ENCODE data around the gene KCNMA1. TPM values are rescaled to one million over a fixed set of nuclear protein-coding genes. Genes with fewer than 3 reads are reported as not detected.

KCNMA1 gene
- total RNA-seq, 1 experiment from 2014 or later, result 0.45 TPM

DNA sequence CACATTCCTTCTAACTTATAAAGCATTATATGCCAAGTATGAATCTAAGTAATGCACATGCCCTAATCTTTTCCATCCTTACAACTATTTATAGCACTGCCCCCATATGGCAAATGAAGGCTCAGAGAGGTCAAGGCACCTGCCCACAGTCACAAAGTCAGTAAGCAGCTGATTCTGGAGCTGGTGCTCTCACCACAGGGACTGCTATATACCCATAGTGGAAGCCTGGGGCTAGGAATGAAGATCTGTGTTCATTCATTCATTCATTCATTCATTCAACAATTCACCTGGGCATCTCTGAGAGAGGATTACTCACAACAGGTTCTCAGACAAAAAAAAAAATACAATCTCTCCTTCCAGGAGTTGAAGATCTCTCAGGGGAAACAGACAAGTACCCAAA is 213.4 kb downstream of the KCNMA1 start:
- Mint-ChIP-seq H3K27me3 (ENCODE audit: unreplicated experiment) (peaks cover 79% of the 10 kb centered on the region), H3K36me3 (ENCODE audit: insufficient read depth, unreplicated experiment) (no peaks in the 10 kb centered on the region), H3K9me3 (ENCODE audit: low read depth, unreplicated experiment) (no peaks in the 10 kb centered on the region), H3K4me1 (ENCODE audit: low read depth, unreplicated experiment) (no peaks in the 10 kb centered on the region), H3K27ac (ENCODE audit: unreplicated experiment) (no peak overlapping the region), H3K4me3 (ENCODE audit: low read depth, unreplicated experiment) (no peak overlapping the region)
- TF ChIP-seq, protein P1, sequence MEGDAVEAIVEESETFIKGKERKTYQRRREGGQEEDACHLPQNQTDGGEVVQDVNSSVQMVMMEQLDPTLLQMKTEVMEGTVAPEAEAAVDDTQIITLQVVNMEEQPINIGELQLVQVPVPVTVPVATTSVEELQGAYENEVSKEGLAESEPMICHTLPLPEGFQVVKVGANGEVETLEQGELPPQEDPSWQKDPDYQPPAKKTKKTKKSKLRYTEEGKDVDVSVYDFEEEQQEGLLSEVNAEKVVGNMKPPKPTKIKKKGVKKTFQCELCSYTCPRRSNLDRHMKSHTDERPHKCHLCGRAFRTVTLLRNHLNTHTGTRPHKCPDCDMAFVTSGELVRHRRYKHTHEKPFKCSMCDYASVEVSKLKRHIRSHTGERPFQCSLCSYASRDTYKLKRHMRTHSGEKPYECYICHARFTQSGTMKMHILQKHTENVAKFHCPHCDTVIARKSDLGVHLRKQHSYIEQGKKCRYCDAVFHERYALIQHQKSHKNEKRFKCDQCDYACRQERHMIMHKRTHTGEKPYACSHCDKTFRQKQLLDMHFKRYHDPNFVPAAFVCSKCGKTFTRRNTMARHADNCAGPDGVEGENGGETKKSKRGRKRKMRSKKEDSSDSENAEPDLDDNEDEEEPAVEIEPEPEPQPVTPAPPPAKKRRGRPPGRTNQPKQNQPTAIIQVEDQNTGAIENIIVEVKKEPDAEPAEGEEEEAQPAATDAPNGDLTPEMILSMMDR (IDR thresholded peaks at IDR 0.05; ENCODE audit: unreplicated experiment), result no peak
- intact Hi-C loops (cut with micrococcal nuclease; ENCODE audit: unreplicated experiment), result no loop called here
- no TSS peak for BruUV-seq (replicated peaks)
- CTCF ChIA-PET, result no interaction called here
- no peak for DNase-seq

DNA sequence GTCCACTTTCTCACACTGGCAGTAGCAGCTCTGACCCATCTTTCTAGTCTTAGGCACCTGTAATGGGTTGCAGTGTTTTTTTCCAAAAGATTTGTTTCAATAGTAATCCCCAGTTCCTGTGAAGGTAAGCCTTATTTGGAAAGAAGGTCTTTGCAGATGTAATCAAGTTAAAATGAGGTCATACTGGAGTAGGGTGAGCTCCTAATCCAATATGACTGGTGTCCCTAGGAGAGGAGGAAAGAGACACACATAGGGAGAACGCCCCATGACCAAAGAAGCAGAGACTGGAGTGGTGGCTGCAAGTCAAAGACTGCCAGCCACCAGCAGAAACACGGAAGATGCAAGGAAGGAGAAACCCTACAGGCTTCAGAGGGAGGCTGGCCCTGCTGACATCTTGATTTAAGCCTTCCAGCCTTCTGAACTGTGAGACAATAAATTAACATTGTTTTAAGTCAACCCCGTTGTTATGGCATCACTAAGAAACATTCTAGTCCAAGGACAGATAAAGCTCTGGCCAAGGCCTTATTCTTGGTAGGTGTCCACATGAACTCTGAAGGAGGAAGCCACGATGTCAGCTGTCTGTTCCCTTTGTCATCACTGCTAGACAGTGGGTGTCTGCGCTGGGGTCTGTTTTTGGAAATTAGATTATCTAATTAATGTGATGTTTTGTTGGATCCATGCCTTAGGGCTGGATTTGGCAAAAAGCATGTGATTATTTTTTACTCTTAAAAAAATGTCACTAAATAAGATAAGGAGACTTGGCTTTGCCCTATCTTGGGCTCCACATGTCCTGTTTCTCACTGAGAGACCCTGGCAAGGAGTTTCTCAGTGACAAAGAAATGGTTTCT is 214.9 kb downstream of the KCNMA1 start:
- H3K4me1 Mint-ChIP-seq (ENCODE audit: low read depth, unreplicated experiment), result no peaks in the 10 kb centered on the region
- no TSS peak for BruUV-seq (replicated peaks)
- TF ChIP-seq, protein P1 (IDR thresholded peaks at IDR 0.05; ENCODE audit: unreplicated experiment), result no peak
- H3K9me3 Mint-ChIP-seq (ENCODE audit: low read depth, unreplicated experiment), result no peaks in the 10 kb centered on the region
- no peak for DNase-seq
- peaks cover 79% of the 10 kb centered on the region for H3K27me3 Mint-ChIP-seq (ENCODE audit: unreplicated experiment)
- no peaks in the 10 kb centered on the region for H3K36me3 Mint-ChIP-seq (ENCODE audit: insufficient read depth, unreplicated experiment)
- no peak overlapping the region for H3K4me3 Mint-ChIP-seq (ENCODE audit: low read depth, unreplicated experiment)
- no peak overlapping the region for H3K27ac Mint-ChIP-seq (ENCODE audit: unreplicated experiment)
- intact Hi-C loops (cut with micrococcal nuclease; ENCODE audit: unreplicated experiment), result no loop called here
- CTCF ChIA-PET, result no interaction called here

DNA sequence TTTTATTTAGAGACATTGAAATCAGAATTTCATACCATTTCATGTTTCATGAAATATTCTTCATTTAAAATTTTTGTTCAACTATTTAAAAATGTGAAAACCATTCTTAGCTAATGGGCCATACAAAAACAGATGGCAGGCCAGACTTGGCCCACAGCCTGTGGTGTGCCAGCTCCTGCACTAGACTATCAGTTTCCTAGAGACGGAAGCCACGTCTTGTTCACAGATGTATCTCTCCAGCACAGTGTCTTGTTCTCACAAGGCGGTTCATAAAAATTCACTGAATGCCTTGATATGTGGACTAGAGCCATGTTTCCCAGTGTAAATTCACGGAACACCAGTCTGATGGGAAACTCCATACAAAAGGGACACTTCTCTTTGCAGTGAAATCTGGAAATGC is 216.0 kb downstream of the KCNMA1 start:
- CTCF ChIA-PET, result no interaction called here
- DNase-seq, result no peak
- intact Hi-C loops (cut with micrococcal nuclease; ENCODE audit: unreplicated experiment), result no loop called here
- H3K9me3 Mint-ChIP-seq (ENCODE audit: low read depth, unreplicated experiment), result no peaks in the 10 kb centered on the region
- no peaks in the 10 kb centered on the region for H3K36me3 Mint-ChIP-seq (ENCODE audit: insufficient read depth, unreplicated experiment)
- H3K27me3 Mint-ChIP-seq (ENCODE audit: unreplicated experiment), result peaks cover 89% of the 10 kb centered on the region
- no peak overlapping the region for H3K4me3 Mint-ChIP-seq (ENCODE audit: low read depth, unreplicated experiment)
- no TSS peak for BruUV-seq (replicated peaks)
- no peak overlapping the region for H3K27ac Mint-ChIP-seq (ENCODE audit: unreplicated experiment)
- TF ChIP-seq, protein P1 (IDR thresholded peaks at IDR 0.05; ENCODE audit: unreplicated experiment), result no peak
- H3K4me1 Mint-ChIP-seq (ENCODE audit: low read depth, unreplicated experiment), result no peaks in the 10 kb centered on the region

DNA sequence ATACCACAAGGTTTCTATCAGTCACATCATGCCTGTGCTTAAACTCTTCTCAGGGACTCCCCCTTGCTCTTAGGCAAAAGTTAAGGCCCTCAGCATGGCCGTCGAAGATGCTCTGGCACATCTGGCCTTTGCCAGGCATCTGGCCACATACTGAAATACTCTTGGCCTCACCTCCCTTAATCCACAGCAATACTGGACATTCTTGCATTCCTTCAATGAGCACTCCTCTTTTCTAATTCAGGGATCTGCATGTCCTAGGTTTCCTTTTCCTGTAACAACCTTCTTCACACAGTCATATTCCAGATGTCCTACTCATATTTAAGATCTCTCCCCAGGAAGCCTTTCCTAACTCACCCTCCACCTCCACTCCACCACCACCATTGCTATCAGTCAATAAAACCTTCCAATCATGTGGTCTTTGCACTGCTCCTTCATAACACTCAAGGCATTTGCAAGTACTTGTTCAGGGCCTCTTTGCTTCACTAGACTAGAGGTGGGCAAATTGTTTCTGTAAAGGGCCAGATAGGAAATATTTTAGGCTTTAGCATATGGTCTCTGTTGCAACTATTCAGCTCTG is 216.6 kb downstream of the KCNMA1 start:
- peaks cover 95% of the 10 kb centered on the region for H3K27me3 Mint-ChIP-seq (ENCODE audit: unreplicated experiment)
- no peak overlapping the region for H3K27ac Mint-ChIP-seq (ENCODE audit: unreplicated experiment)
- H3K9me3 Mint-ChIP-seq (ENCODE audit: low read depth, unreplicated experiment), result no peaks in the 10 kb centered on the region
- no peak for DNase-seq
- H3K4me1 Mint-ChIP-seq (ENCODE audit: low read depth, unreplicated experiment), result no peaks in the 10 kb centered on the region
- no peaks in the 10 kb centered on the region for H3K36me3 Mint-ChIP-seq (ENCODE audit: insufficient read depth, unreplicated experiment)
- TF ChIP-seq, protein P1 (IDR thresholded peaks at IDR 0.05; ENCODE audit: unreplicated experiment), result no peak
- CTCF ChIA-PET, result no interaction called here
- BruUV-seq (replicated peaks), result no TSS peak
- intact Hi-C loops (cut with micrococcal nuclease; ENCODE audit: unreplicated experiment), result no loop called here
- H3K4me3 Mint-ChIP-seq (ENCODE audit: low read depth, unreplicated experiment), result no peak overlapping the region
